Nephron (organoid): ENCODE results near the gene EMP1.

Source experiments
- H3K27ac Mint-ChIP-seq, 3 experiments: 2 replicates each; pipeline ENCODE4 v1.8.0; 2020; ENCODE audit warnings: mixed read lengths in 3 of 3, mild to moderate bottlenecking in 2 of 3, moderate library complexity in 1 of 3
- H3K27me3 Mint-ChIP-seq: 2 replicates; pipeline ENCODE4 v1.8.0; 2021; ENCODE audit warnings: low read depth, mild to moderate bottlenecking, moderate library complexity, mixed read lengths
- H3K36me3 Mint-ChIP-seq: 2 replicates; pipeline ENCODE4 v1.8.0; 2020; ENCODE audit warnings: low read depth, mixed read lengths
- H3K4me1 Mint-ChIP-seq: 2 replicates; pipeline ENCODE4 v1.8.0; 2020; ENCODE audit warnings: mixed read lengths
- H3K4me3 Mint-ChIP-seq, 3 experiments: 2 replicates each; pipeline ENCODE4 v1.8.0; 2020; ENCODE audit warnings: mild to moderate bottlenecking in 3 of 3, mixed read lengths in 3 of 3, moderate library complexity in 2 of 3
- H3K9me3 Mint-ChIP-seq: 2 replicates; pipeline ENCODE4 v1.8.0; 2020; ENCODE audit warnings: mixed read lengths
- CTCF ChIP-seq, 3 experiments: fragments of 200-600 bp; sonication (generic); IDR thresholded peaks; one replicate each; pipeline ENCODE4 v1.5.0; 2021; ENCODE audit warnings: antibody characterized with exemption in 3 of 3; ENCODE audit not compliant: unreplicated experiment in 3 of 3

EMP1 gene

GRCh38 chr12:13219320-13219719 lies 22.8 kb downstream of the EMP1 start:
- H3K4me3 Mint-ChIP-seq, result no peak overlapping the region
- H3K27ac Mint-ChIP-seq, result no peak overlapping the region
- no peaks in the 10 kb centered on the region for H3K36me3 Mint-ChIP-seq

GRCh38 chr12:13220838-13221237 lies 24.3 kb downstream of the EMP1 start:
- Mint-ChIP-seq H3K9me3 (peaks cover 12% of the 10 kb centered on the region), H3K27ac (no peak overlapping the region), H3K27me3 (no peaks in the 10 kb centered on the region), H3K36me3 (no peaks in the 10 kb centered on the region), H3K4me1 (peaks cover 20% of the 10 kb centered on the region), H3K4me3 (no peak overlapping the region)
- no peak for TF ChIP-seq CTCF (IDR thresholded peaks at IDR 0.05; ENCODE audit: unreplicated experiment in 3 of 3)

More at GRCh38 chr12:13219320-13219719, 22.8 kb downstream of the EMP1 start:
- no peak for TF ChIP-seq CTCF (IDR thresholded peaks at IDR 0.05; ENCODE audit: unreplicated experiment in 3 of 3)
- peaks cover 20% of the 10 kb centered on the region for H3K4me1 Mint-ChIP-seq
- H3K9me3 Mint-ChIP-seq, result peaks cover 15% of the 10 kb centered on the region
- no peaks in the 10 kb centered on the region for H3K27me3 Mint-ChIP-seq

GRCh38 chr12:13222076-13222475 lies 25.6 kb downstream of the EMP1 start:
- no peak overlapping the region for H3K27ac Mint-ChIP-seq
- no peak overlapping the region for H3K4me3 Mint-ChIP-seq
- peaks cover 20% of the 10 kb centered on the region for H3K4me1 Mint-ChIP-seq
- H3K9me3 Mint-ChIP-seq, result peaks cover 8% of the 10 kb centered on the region
- TF ChIP-seq CTCF (IDR thresholded peaks at IDR 0.05; ENCODE audit: unreplicated experiment in 3 of 3), result no peak
- H3K36me3 Mint-ChIP-seq, result no peaks in the 10 kb centered on the region
- no peaks in the 10 kb centered on the region for H3K27me3 Mint-ChIP-seq

GRCh38 chr12:13223179-13223804 lies 26.8 kb downstream of the EMP1 start:
- Mint-ChIP-seq H3K27ac (no peak overlapping the region), H3K36me3 (no peaks in the 10 kb centered on the region), H3K4me1 (peaks cover 20% of the 10 kb centered on the region), H3K9me3 (peaks cover 6% of the 10 kb centered on the region), H3K4me3 (no peak overlapping the region), H3K27me3 (no peaks in the 10 kb centered on the region)
- no peak for TF ChIP-seq CTCF (IDR thresholded peaks at IDR 0.05; ENCODE audit: unreplicated experiment in 3 of 3)

- Mint-ChIP-seq H3K4me3 (no peak overlapping the region), H3K4me1 (peaks cover 20% of the 10 kb centered on the region), H3K27me3 (no peaks in the 10 kb centered on the region), H3K27ac (no peak overlapping the region), H3K36me3 (no peaks in the 10 kb centered on the region), H3K9me3 (peaks cover 4% of the 10 kb centered on the region)
- TF ChIP-seq CTCF (IDR thresholded peaks at IDR 0.05; ENCODE audit: unreplicated experiment in 3 of 3), result no peak
Measured at GRCh38 chr12:13223941-13224340, 27.4 kb downstream of the EMP1 start.

GRCh38 chr12:13227191-13227590 lies 30.7 kb downstream of the EMP1 start:
- Mint-ChIP-seq H3K4me3 (no peak overlapping the region), H3K27ac (no peak overlapping the region), H3K4me1 (peaks cover 20% of the 10 kb centered on the region), H3K36me3 (no peaks in the 10 kb centered on the region), H3K27me3 (no peaks in the 10 kb centered on the region), H3K9me3 (no peaks in the 10 kb centered on the region)
- TF ChIP-seq CTCF (IDR thresholded peaks at IDR 0.05; ENCODE audit: unreplicated experiment in 3 of 3), result no peak
